ENCODE data around the gene GNG13.

Gene GNG13

GRCh38 chr16:788399-789126 is 12.0 kb downstream of the GNG13 start, which contains the start of gene CHTF18:
Gene CHTF18 (plus strand): TSS chr16:788620. CDS start chr16:788685, 65 bp downstream.
- in situ Hi-C loops (cut with MboI; ENCODE audit: low pct_unique_long_range_greater_than_20kb, low sequenced_read_pairs, unreplicated experiment), result loop anchor here (5.0 kb wide), 1 partner anchor 76 kb away; no protein-coding TSS in a partner anchor
- TF ChIP-seq CTCF (IDR thresholded peaks at IDR 0.05; ENCODE audit: extremely low read depth, insufficient read depth, missing control alignments), result no peak
- peak; percentile 100 for DNase-seq (ENCODE audit: low spot score)

- DNase-seq (ENCODE audit: low spot score), result no peak
- in situ Hi-C loops (cut with MboI; ENCODE audit: low pct_unique_long_range_greater_than_20kb, low sequenced_read_pairs, unreplicated experiment), result loop anchor here (5.0 kb wide), 1 partner anchor 76 kb away; no protein-coding TSS in a partner anchor
Observed at GRCh38 chr16:787978-788398, 12.5 kb downstream of the GNG13 start, which contains the start of gene RPUSD1. Gene RPUSD1 (minus strand): TSS chr16:788381. CDS start chr16:787737, 644 bp downstream.

GRCh38 chr16:787321-787966 is 13.1 kb downstream of the GNG13 start:
- DNase-seq (ENCODE audit: low spot score), result no peak
- TF ChIP-seq CTCF (IDR thresholded peaks at IDR 0.05; ENCODE audit: extremely low read depth, insufficient read depth, missing control alignments), result no peak
- in situ Hi-C loops (cut with MboI; ENCODE audit: low pct_unique_long_range_greater_than_20kb, low sequenced_read_pairs, unreplicated experiment), result loop anchor here (5.0 kb wide), 1 partner anchor 75 kb away; no protein-coding TSS in a partner anchor

More at GRCh38 chr16:787978-788398, 12.5 kb downstream of the GNG13 start, which contains the start of gene RPUSD1:
- TF ChIP-seq CTCF (IDR thresholded peaks at IDR 0.05; ENCODE audit: extremely low read depth, insufficient read depth, missing control alignments), result no peak

- in situ Hi-C loops (cut with MboI; ENCODE audit: low pct_unique_long_range_greater_than_20kb, low sequenced_read_pairs, unreplicated experiment), result loop anchor here (5.0 kb wide), 1 partner anchor 74 kb away; no protein-coding TSS in a partner anchor
- peak; percentile 86 for DNase-seq (ENCODE audit: low spot score)
Observed at GRCh38 chr16:785563-786535, 14.7 kb downstream of the GNG13 start.

GRCh38 chr16:784431-784830 is 16.1 kb downstream of the GNG13 start:
- TF ChIP-seq CTCF (IDR thresholded peaks at IDR 0.05; ENCODE audit: extremely low read depth, insufficient read depth, missing control alignments), result no peak
- in situ Hi-C loops (cut with MboI; ENCODE audit: low pct_unique_long_range_greater_than_20kb, low sequenced_read_pairs, unreplicated experiment), result no loop called here
- DNase-seq (ENCODE audit: low spot score), result no peak

More at GRCh38 chr16:785563-786535, 14.7 kb downstream of the GNG13 start:
- peak; percentile 95 for TF ChIP-seq CTCF (IDR thresholded peaks at IDR 0.05; ENCODE audit: extremely low read depth, insufficient read depth, missing control alignments)

Data from GM13977 (cell line).